HepG2 (cell line): ENCODE data around the gene CDK17. TPM values are rescaled to one million over a fixed set of nuclear protein-coding genes. Genes with fewer than 3 reads are reported as not detected.

ENCODE experiments used
- ATAC-seq: fragments of 200-7000 bp; cut with Tn5 transposase; 3 replicates; pipeline ENCODE4 v1.9.1; 2020; ENCODE audit warnings: mild to moderate bottlenecking, moderate library complexity
- BruUV-seq: library from RNA; stranded (reverse); fragments of 400-500 nt; replicated peaks from 2 replicates; lab custom pipeline; 2021; lab: Mats Ljungman, UMichigan
- CTCF ChIA-PET: fragments of 300-600 bp; formaldehyde crosslinking; extraction: SDS; loops from one replicate; lab custom pipeline; 2021; ENCODE audit warnings: low total read pairs, inconsistent platforms, low intra/inter-chr PET ratio; lab: Yijun Ruan, JAX
- POLR2A ChIA-PET: fragments of 350-600 bp; sonication (Branson Sonifier 250); formaldehyde crosslinking; loops from one replicate; lab custom pipeline; 2020; ENCODE audit warnings: antibody characterized with exemption, inconsistent platforms; lab: Yijun Ruan, JAX
- DNase-seq: peaks from one replicate; pipeline ENCODE4 v3.0.0-alpha.2; 2015; ENCODE audit warnings: low spot score
- FAIRE-seq: peaks from 3 replicates; lab custom pipeline; 2011; peaks lifted over from hg19 to GRCh38; lab: Jason Lieb, UNC
- H2AFZ ChIP-seq: one replicate; pipeline ENCODE4 v1.6.1; 2011; ENCODE audit warnings: low read length, inconsistent platforms
- H3K27ac ChIP-seq: fragments of 300-600 bp; 3 replicates; pipeline ENCODE4 v1.8.0; 2011; ENCODE audit warnings: mixed run types, mild to moderate bottlenecking, mixed read lengths, low read length, inconsistent platforms; ENCODE audit not compliant: insufficient read depth; ENCODE audit errors: extremely low read length
- H3K27me3 ChIP-seq, 2 experiments: fragments of 200-600 bp in 1 of 2; 2 replicates in 1 of 2; 3 replicates in 1 of 2; pipeline versions ENCODE4 v1.6.0 to v1.8.0; 2011; ENCODE audit warnings: low read length in 2 of 2, mild to moderate bottlenecking in 2 of 2, moderate library complexity in 2 of 2, inconsistent platforms in 1 of 2; ENCODE audit not compliant: insufficient read depth in 2 of 2, control insufficient read depth in 1 of 2
- H3K36me3 ChIP-seq, 2 experiments: fragments of 200-600 bp in 1 of 2; replicated peaks in 1 of 2; 2 replicates in 1 of 2; 3 replicates in 1 of 2; pipeline versions ENCODE4 v1.5.1 to v1.8.0; 2011; ENCODE audit warnings: low read length in 2 of 2, inconsistent platforms in 1 of 2; ENCODE audit not compliant: insufficient read depth in 2 of 2, control insufficient read depth in 1 of 2
- H3K4me1 ChIP-seq: 2 replicates; pipeline ENCODE4 v1.5.1; 2012; ENCODE audit warnings: low read length, inconsistent platforms; ENCODE audit not compliant: insufficient read depth
- H3K4me2 ChIP-seq: 2 replicates; pipeline ENCODE4 v1.6.0; 2011; ENCODE audit warnings: low read depth, low read length, inconsistent platforms
- H3K4me3 ChIP-seq, 3 experiments: fragments of 200-600 bp in 1 of 3; sonication (generic), shearing (Covaris generic) in 1 of 3; replicated peaks in 1 of 3; 2 replicates each; pipeline ENCODE4 v1.5.1; 2011 to 2016; ENCODE audit warnings: low read length in 3 of 3, inconsistent platforms in 2 of 3, low read depth in 2 of 3, mild to moderate bottlenecking in 2 of 3, control low read depth in 1 of 3, mixed read lengths in 1 of 3; ENCODE audit not compliant: insufficient read depth in 1 of 3
- H3K79me2 ChIP-seq: one replicate; pipeline ENCODE4 v1.6.1; 2011; ENCODE audit warnings: low read length, inconsistent platforms; ENCODE audit not compliant: insufficient read depth
- H3K9ac ChIP-seq: 2 replicates; pipeline ENCODE4 v1.6.0; 2011; ENCODE audit warnings: mild to moderate bottlenecking, low read depth, low read length, inconsistent platforms; ENCODE audit not compliant: insufficient read depth
- H3K9me3 ChIP-seq: 2 replicates; pipeline ENCODE4 v1.5.1; 2012; ENCODE audit warnings: mild to moderate bottlenecking, low read length
- H4K20me1 ChIP-seq: 2 replicates; pipeline ENCODE4 v1.6.0; 2011; ENCODE audit warnings: inconsistent platforms, mild to moderate bottlenecking, low read length, moderate library complexity; ENCODE audit not compliant: insufficient read depth
- AKNA ChIP-seq: sonication (generic); formaldehyde crosslinking; IDR thresholded peaks from 2 replicates; pipeline ENCODE4 v1.4.0; 2020; ENCODE audit warnings: missing genetic modification reagents, borderline replicate concordance
- ARNT ChIP-seq: fragments of 450-650 bp; IDR thresholded peaks from 2 replicates; pipeline ENCODE4 v1.6.1; 2017
- CCDC6 ChIP-seq: sonication (generic); formaldehyde crosslinking; IDR thresholded peaks from 2 replicates; pipeline ENCODE4 v1.8.1; 2022; ENCODE audit warnings: mild to moderate bottlenecking, missing genetic modification reagents, moderate library complexity
- FOXK2 ChIP-seq: fragments of 450-650 bp; IDR thresholded peaks from 2 replicates; pipeline ENCODE4 v1.6.1; 2016
- HNF4G ChIP-seq, 2 experiments: sonication (generic) in 1 of 2; formaldehyde crosslinking in 1 of 2; IDR thresholded peaks; 2 replicates each; pipeline versions ENCODE4 v1.4.0 to v1.6.1; 2011 to 2020; ENCODE audit warnings: borderline replicate concordance in 2 of 2, low read depth in 2 of 2, mild to moderate bottlenecking in 2 of 2, low read length in 1 of 2, missing genetic modification reagents in 1 of 2, moderate library complexity in 1 of 2
- KDM3A ChIP-seq: IDR thresholded peaks from 2 replicates; pipeline ENCODE4 v1.6.1; 2018; ENCODE audit warnings: low read depth, missing compliant biosample characterization
- NFIB ChIP-seq: sonication (generic); formaldehyde crosslinking; IDR thresholded peaks from 2 replicates; pipeline ENCODE4 v1.9.0; 2021; ENCODE audit warnings: missing genetic modification reagents, mild to moderate bottlenecking, borderline replicate concordance
- PRDM4 ChIP-seq: sonication (generic); formaldehyde crosslinking; IDR thresholded peaks from 2 replicates; pipeline ENCODE4 v1.9.0; 2021; ENCODE audit warnings: missing genetic modification reagents, borderline replicate concordance
- REXO4 ChIP-seq: sonication (generic); formaldehyde crosslinking; IDR thresholded peaks from 2 replicates; pipeline ENCODE4 v1.8.0; 2022; ENCODE audit warnings: missing genetic modification reagents, mild to moderate bottlenecking, borderline replicate concordance
- ZBTB2 ChIP-seq: sonication (generic); formaldehyde crosslinking; IDR thresholded peaks from 2 replicates; pipeline ENCODE4 v1.8.0; 2022; ENCODE audit warnings: low read depth, missing genetic modification reagents
- ZBTB44 ChIP-seq: sonication (generic); formaldehyde crosslinking; IDR thresholded peaks from 2 replicates; pipeline ENCODE4 v1.4.0; 2020; ENCODE audit warnings: missing genetic modification reagents
- ZFP90 ChIP-seq: sonication (generic); formaldehyde crosslinking; IDR thresholded peaks from 2 replicates; pipeline ENCODE4 v1.8.0; 2022; ENCODE audit warnings: missing genetic modification reagents, mild to moderate bottlenecking, inconsistent platforms, borderline replicate concordance
- ZNF10 ChIP-seq: sonication (generic); formaldehyde crosslinking; IDR thresholded peaks from 2 replicates; pipeline ENCODE4 v1.4.0; 2020; ENCODE audit warnings: mild to moderate bottlenecking, low read depth, missing genetic modification reagents, borderline replicate concordance
- ZNF768 ChIP-seq: sonication (generic); formaldehyde crosslinking; IDR thresholded peaks from 2 replicates; pipeline ENCODE4 v1.4.0; 2020; ENCODE audit warnings: missing genetic modification reagents
- WGBS: methylation state at CpG from one replicate; pipeline ENCODE4 v1.1.6; 2017; ENCODE audit warnings: low lambda C conversion rate; 5-methylcytosine and 5-hydroxymethylcytosine counted together
- in situ Hi-C: cut with HindIII; loops from 2 replicates; pipeline ENCODE4 v1.10.0; 2017; ENCODE audit warnings: low pct_unique_long_range_greater_than_20kb; ENCODE audit not compliant: extremely low pct_ligation_motif_present
- intact Hi-C: fragments of 100-400 bp; cut with micrococcal nuclease; formaldehyde crosslinking; loops from one replicate; pipeline ENCODE4 v1.10.0; 2022; ENCODE audit not compliant: unreplicated experiment
- polyA plus RNA-seq, 8 experiments: library from polyadenylated mRNA; depleted of rRNA in 3 of 8; stranded (reverse) in 7 of 8; unstranded in 1 of 8; fragments of >200 nt; fragmentation: Illumina TruSeq in 4 of 8; extraction: Trizol in 4 of 8; gene quantifications; 2 replicates each; pipeline versions ENCODE4 v1.2.1 to v1.2.3, GENCODE V29; 2011 to 2016; ENCODE audit warnings: low read depth in 4 of 8, missing spikeins in 1 of 8, mixed read lengths in 1 of 8; ENCODE audit not compliant: insufficient read depth in 1 of 8
- total RNA-seq, 5 experiments: library from RNA; depleted of rRNA; stranded (reverse); fragments of >200 nt; fragmentation: Illumina TruSeq; extraction: Trizol; gene quantifications; 2 replicates each; pipeline ENCODE4 v1.2.3, GENCODE V29; 2016; ENCODE audit warnings: low read depth in 1 of 5

The CDK17 gene
- total and polyA plus RNA-seq, 2 of the 13 experiments (the other 11 are each of a cell fraction or from before 2014, with no cell fraction given): 9.9 to 22.3 TPM

GRCh38 chr12:96395236-96395635 lies 5.0 kb downstream of the CDK17 start:
- H3K27me3 ChIP-seq: no peaks in the 10 kb centered on the region; a peak in 1 of 5 replicates
- POLR2A ChIA-PET: no interaction called here
- FAIRE-seq (no peak), DNase-seq (peak; percentile 12), ATAC-seq (no peak)
- peaks cover 25% of the 10 kb centered on the region for H3K4me1 ChIP-seq
- no peak overlapping the region for H2AFZ ChIP-seq
- H3K9me3 ChIP-seq: no peaks in the 10 kb centered on the region
- no peak overlapping the region for H3K4me2 ChIP-seq
- H3K9ac ChIP-seq: no peak overlapping the region
- TF ChIP-seq FOXK2 (no peak), ZBTB2 (CRISPR knock-in tag) (no peak), ZNF768 (CRISPR knock-in tag) (no peak), NFIB (no peak), AKNA (CRISPR knock-in tag) (no peak), ARNT (no peak), CCDC6 (CRISPR knock-in tag) (no peak), ZNF10 (CRISPR knock-in tag) (no peak), ZFP90 (CRISPR knock-in tag) (no peak), HNF4G (IDR thresholded peaks at IDR 0.05; ENCODE audit: borderline replicate concordance, low read depth, low read length) (no peak), HNF4G (CRISPR knock-in tag; IDR thresholded peaks at IDR 0.05; ENCODE audit: borderline replicate concordance, low read depth) (no peak), KDM3A (CRISPR knock-in tag) (no peak), PRDM4 (CRISPR knock-in tag) (no peak), REXO4 (CRISPR knock-in tag) (no peak), ZBTB44 (no peak)
- intact Hi-C loops (loop anchor here (5.0 kb wide), 1 partner anchor 58 kb away; no protein-coding TSS in a partner anchor), in situ Hi-C loops (no loop called here)
- no TSS peak for BruUV-seq
- H3K79me2 ChIP-seq: peaks cover 86% of the 10 kb centered on the region
- H4K20me1 ChIP-seq: peaks cover 37% of the 10 kb centered on the region
- CTCF ChIA-PET: no interaction called here
- H3K4me3 ChIP-seq: no peak overlapping the region
- H3K27ac ChIP-seq: no peak overlapping the region
- WGBS: 87% methylated on average over 4 of the region's 4 CpGs
- H3K36me3 ChIP-seq: no peaks in the 10 kb centered on the region
